ENCODE results near the gene NUTF2.
A peak's percentile ranks its signal among the peaks of the same experiment; 100 is the strongest.

The NUTF2 gene

DNA sequence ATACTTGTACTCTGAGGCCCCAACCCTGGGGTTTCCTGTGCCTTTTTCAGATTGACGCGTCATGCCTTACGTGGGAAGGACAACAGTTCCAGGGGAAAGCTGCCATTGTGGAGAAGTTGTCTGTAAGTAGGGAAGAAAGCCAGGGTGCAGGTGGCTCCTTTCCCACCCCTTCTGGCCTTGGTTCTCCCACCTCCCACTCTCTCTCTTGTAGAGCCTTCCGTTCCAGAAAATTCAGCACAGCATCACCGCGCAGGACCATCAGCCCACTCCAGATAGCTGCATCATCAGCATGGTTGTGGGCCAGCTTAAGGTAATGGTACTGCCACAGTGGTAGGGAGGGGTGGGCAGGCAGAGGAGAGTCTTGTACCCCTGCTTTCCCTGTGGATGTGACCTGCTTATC is 21.6 kb downstream of the NUTF2 start:
- no peak overlapping the region for H3K9ac ChIP-seq

DNA sequence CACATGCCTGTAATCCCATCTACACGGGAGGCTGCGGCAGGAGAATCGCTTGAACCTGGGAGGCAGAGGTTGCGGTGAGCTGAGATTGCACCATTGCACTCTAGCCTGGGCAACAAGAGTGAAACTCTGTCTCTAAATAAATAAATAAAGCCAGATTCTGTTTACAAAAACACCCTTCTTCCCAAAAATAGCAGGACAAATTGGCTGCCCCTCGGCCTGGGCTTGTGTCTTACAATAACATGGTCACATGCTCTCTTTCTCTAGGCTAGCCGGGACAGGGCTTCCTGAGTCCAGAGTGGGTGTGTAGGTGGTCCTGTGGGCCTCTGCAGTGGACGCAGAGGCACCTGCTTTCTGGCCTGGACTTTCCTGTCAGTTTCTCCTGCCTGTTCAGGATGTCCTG is 22.9 kb downstream of the NUTF2 start:
- no peak overlapping the region for H3K4me2 ChIP-seq (ENCODE audit: low read length)
- peaks cover 11% of the 10 kb centered on the region for H3K4me1 ChIP-seq
- TF ChIP-seq, protein P1, sequence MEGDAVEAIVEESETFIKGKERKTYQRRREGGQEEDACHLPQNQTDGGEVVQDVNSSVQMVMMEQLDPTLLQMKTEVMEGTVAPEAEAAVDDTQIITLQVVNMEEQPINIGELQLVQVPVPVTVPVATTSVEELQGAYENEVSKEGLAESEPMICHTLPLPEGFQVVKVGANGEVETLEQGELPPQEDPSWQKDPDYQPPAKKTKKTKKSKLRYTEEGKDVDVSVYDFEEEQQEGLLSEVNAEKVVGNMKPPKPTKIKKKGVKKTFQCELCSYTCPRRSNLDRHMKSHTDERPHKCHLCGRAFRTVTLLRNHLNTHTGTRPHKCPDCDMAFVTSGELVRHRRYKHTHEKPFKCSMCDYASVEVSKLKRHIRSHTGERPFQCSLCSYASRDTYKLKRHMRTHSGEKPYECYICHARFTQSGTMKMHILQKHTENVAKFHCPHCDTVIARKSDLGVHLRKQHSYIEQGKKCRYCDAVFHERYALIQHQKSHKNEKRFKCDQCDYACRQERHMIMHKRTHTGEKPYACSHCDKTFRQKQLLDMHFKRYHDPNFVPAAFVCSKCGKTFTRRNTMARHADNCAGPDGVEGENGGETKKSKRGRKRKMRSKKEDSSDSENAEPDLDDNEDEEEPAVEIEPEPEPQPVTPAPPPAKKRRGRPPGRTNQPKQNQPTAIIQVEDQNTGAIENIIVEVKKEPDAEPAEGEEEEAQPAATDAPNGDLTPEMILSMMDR (IDR thresholded peaks at IDR 0.05): no peak
- H3K4me3 ChIP-seq (ENCODE audit: low read depth, low read length): no peak overlapping the region
- no peaks in the 10 kb centered on the region for H3K36me3 ChIP-seq (ENCODE audit: control insufficient read depth, insufficient read depth, low read length)
- H2AFZ ChIP-seq: no peak overlapping the region
- H3K27me3 ChIP-seq (ENCODE audit: control insufficient read depth, insufficient read depth, low read length): no peaks in the 10 kb centered on the region
- H3K9me3 ChIP-seq (ENCODE audit: control insufficient read depth, low read length): no peaks in the 10 kb centered on the region
- peaks cover 18% of the 10 kb centered on the region for H3K79me2 ChIP-seq
- no peak overlapping the region for H3K27ac ChIP-seq
- H3K9ac ChIP-seq: no peak overlapping the region

More for the DNA sequence above, 21.6 kb downstream of the NUTF2 start:
- Histone ChIP-seq H3K4me2 (ENCODE audit: low read length) (no peak overlapping the region), H3K27ac (no peak overlapping the region), H2AFZ (no peak overlapping the region), H3K27me3 (ENCODE audit: control insufficient read depth, insufficient read depth, low read length) (no peaks in the 10 kb centered on the region), H3K36me3 (ENCODE audit: control insufficient read depth, insufficient read depth, low read length) (no peaks in the 10 kb centered on the region), H3K9me3 (ENCODE audit: control insufficient read depth, low read length) (no peaks in the 10 kb centered on the region), H3K4me3 (ENCODE audit: low read depth, low read length) (no peak overlapping the region), H3K4me1 (peaks cover 6% of the 10 kb centered on the region), H3K79me2 (peaks cover 6% of the 10 kb centered on the region)
- TF ChIP-seq, protein P1 (IDR thresholded peaks at IDR 0.05): no peak

GRCh38 chr16:67871256-67871655 is 24.5 kb downstream of the NUTF2 start:
- H3K9me3 ChIP-seq (ENCODE audit: control insufficient read depth, low read length): no peaks in the 10 kb centered on the region
- H2AFZ ChIP-seq: no peak overlapping the region
- no peak overlapping the region for H3K9ac ChIP-seq
- no peak overlapping the region for H3K27ac ChIP-seq
- TF ChIP-seq, protein P1 (IDR thresholded peaks at IDR 0.05): no peak
- no peak overlapping the region for H3K4me3 ChIP-seq (ENCODE audit: low read depth, low read length)
- H3K79me2 ChIP-seq: peaks cover 23% of the 10 kb centered on the region
- H3K4me1 ChIP-seq: peaks cover 11% of the 10 kb centered on the region
- no peak overlapping the region for H3K4me2 ChIP-seq (ENCODE audit: low read length)
- no peaks in the 10 kb centered on the region for H3K36me3 ChIP-seq (ENCODE audit: control insufficient read depth, insufficient read depth, low read length)
- no peaks in the 10 kb centered on the region for H3K27me3 ChIP-seq (ENCODE audit: control insufficient read depth, insufficient read depth, low read length)

GRCh38 chr16:67872131-67872630 is 25.4 kb downstream of the NUTF2 start:
- Histone ChIP-seq H3K4me2 (ENCODE audit: low read length) (peak overlapping the region; percentile 85), H3K9me3 (ENCODE audit: control insufficient read depth, low read length) (no peaks in the 10 kb centered on the region), H2AFZ (peak overlapping the region; percentile 89), H3K36me3 (ENCODE audit: control insufficient read depth, insufficient read depth, low read length) (no peaks in the 10 kb centered on the region), H3K79me2 (peaks cover 23% of the 10 kb centered on the region), H3K4me1 (peaks cover 11% of the 10 kb centered on the region), H3K4me3 (ENCODE audit: low read depth, low read length) (no peak overlapping the region), H3K27me3 (ENCODE audit: control insufficient read depth, insufficient read depth, low read length) (no peaks in the 10 kb centered on the region), H3K9ac (no peak overlapping the region), H3K27ac (peak overlapping the region; percentile 61)
- TF ChIP-seq, protein P1 (IDR thresholded peaks at IDR 0.05): no peak
